ENCODE measurements around the gene CKAP5.

GRCh38 chr11:46722566-46723358 lies 123.3 kb downstream of the CKAP5 start:
- TF ChIP-seq, protein P1, sequence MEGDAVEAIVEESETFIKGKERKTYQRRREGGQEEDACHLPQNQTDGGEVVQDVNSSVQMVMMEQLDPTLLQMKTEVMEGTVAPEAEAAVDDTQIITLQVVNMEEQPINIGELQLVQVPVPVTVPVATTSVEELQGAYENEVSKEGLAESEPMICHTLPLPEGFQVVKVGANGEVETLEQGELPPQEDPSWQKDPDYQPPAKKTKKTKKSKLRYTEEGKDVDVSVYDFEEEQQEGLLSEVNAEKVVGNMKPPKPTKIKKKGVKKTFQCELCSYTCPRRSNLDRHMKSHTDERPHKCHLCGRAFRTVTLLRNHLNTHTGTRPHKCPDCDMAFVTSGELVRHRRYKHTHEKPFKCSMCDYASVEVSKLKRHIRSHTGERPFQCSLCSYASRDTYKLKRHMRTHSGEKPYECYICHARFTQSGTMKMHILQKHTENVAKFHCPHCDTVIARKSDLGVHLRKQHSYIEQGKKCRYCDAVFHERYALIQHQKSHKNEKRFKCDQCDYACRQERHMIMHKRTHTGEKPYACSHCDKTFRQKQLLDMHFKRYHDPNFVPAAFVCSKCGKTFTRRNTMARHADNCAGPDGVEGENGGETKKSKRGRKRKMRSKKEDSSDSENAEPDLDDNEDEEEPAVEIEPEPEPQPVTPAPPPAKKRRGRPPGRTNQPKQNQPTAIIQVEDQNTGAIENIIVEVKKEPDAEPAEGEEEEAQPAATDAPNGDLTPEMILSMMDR (optimal IDR thresholded peaks at IDR 0.05 in 1 of 3, IDR thresholded peaks at IDR 0.05 in 1 of 3, conservative IDR thresholded peaks at IDR 0.05 in 1 of 3; ENCODE audit: extremely low read depth in 1 of 3, insufficient read depth in 2 of 3, low read length in 3 of 3) = no peak
- no peak for TF ChIP-seq EZH2 (IDR thresholded peaks at IDR 0.05; ENCODE audit: low read length)
